ENCODE measurements around the gene PTH2R. TPM values are rescaled to one million over a fixed set of nuclear protein-coding genes. Genes with fewer than 3 reads are reported as not detected.
"Not testable (repeated sequence)": the region's sequence is repeated elsewhere in the genome, so short reads cannot be mapped to it uniquely, and the experiment has no call there.

The PTH2R gene
- total and polyA plus RNA-seq, 2 of the 13 experiments (the other 11 are each of a cell fraction or from before 2014, with no cell fraction given) = 0.04 TPM; not detected in 1

- Histone ChIP-seq H2AFZ (ENCODE audit: low read length) (no peak overlapping the region), H3K4me2 (ENCODE audit: low read depth, low read length) (no peak overlapping the region), H3K27me3 (ENCODE audit: control insufficient read depth in 1 of 2, insufficient read depth in 2 of 2, low read length in 2 of 2) (no peaks in the 10 kb centered on the region), H3K9me3 (ENCODE audit: low read length) (no peaks in the 10 kb centered on the region), H3K27ac (ENCODE audit: extremely low read length, insufficient read depth, low read length) (no peak overlapping the region), H4K20me1 (ENCODE audit: insufficient read depth, low read length) (no peaks in the 10 kb centered on the region), H3K4me1 (ENCODE audit: insufficient read depth, low read length) (no peaks in the 10 kb centered on the region), H3K9ac (ENCODE audit: insufficient read depth, low read depth, low read length) (no peak overlapping the region), H3K79me2 (ENCODE audit: insufficient read depth, low read length) (no peaks in the 10 kb centered on the region), H3K4me3 (replicated peaks in 1 of 3; ENCODE audit: insufficient read depth in 1 of 3, low read depth in 2 of 3, low read length in 3 of 3) (no peak overlapping the region), H3K36me3 (replicated peaks in 1 of 2; ENCODE audit: control insufficient read depth in 1 of 2, insufficient read depth in 2 of 2, low read length in 2 of 2) (no peaks in the 10 kb centered on the region)
- ATAC-seq = no peak
- in situ Hi-C loops (cut with HindIII; ENCODE audit: extremely low pct_ligation_motif_present, low pct_unique_long_range_greater_than_20kb) = no loop called here
- intact Hi-C loops (cut with micrococcal nuclease; ENCODE audit: unreplicated experiment) = no loop called here
- TF ChIP-seq SMAD3 (CRISPR knock-in tag; IDR thresholded peaks at IDR 0.05) (no peak), ZNF343 (CRISPR knock-in tag; IDR thresholded peaks at IDR 0.05) (no peak), ZC3H4 (CRISPR knock-in tag; IDR thresholded peaks at IDR 0.05; ENCODE audit: borderline replicate concordance) (no peak)
- FAIRE-seq = no peak
- POLR2A ChIA-PET = no interaction called here
- no peak for DNase-seq (ENCODE audit: low spot score)
- no TSS peak for BruUV-seq (replicated peaks)
- CTCF ChIA-PET (ENCODE audit: low intra/inter-chr PET ratio, low total read pairs) = no interaction called here
- WGBS (ENCODE audit: low lambda C conversion rate) = 9% methylated on average over 5 of the region's 5 CpGs
Observed at GRCh38 chr2:208479342-208479741, 72.8 kb downstream of the PTH2R start.

GRCh38 chr2:208481945-208482344 is 75.4 kb downstream of the PTH2R start:
- ATAC-seq; CTCF ChIA-PET (ENCODE audit: low intra/inter-chr PET ratio, low total read pairs); POLR2A ChIA-PET; H3K36me3 ChIP-seq (replicated peaks in 1 of 2; ENCODE audit: control insufficient read depth in 1 of 2, insufficient read depth in 2 of 2, low read length in 2 of 2); H4K20me1 ChIP-seq (ENCODE audit: insufficient read depth, low read length); H3K27me3 ChIP-seq (ENCODE audit: control insufficient read depth in 1 of 2, insufficient read depth in 2 of 2, low read length in 2 of 2); BruUV-seq (replicated peaks); H2AFZ ChIP-seq (ENCODE audit: low read length); H3K4me1 ChIP-seq (ENCODE audit: insufficient read depth, low read length); H3K27ac ChIP-seq (ENCODE audit: extremely low read length, insufficient read depth, low read length); H3K4me2 ChIP-seq (ENCODE audit: low read depth, low read length); intact Hi-C loops (cut with micrococcal nuclease; ENCODE audit: unreplicated experiment); FAIRE-seq; H3K9ac ChIP-seq (ENCODE audit: insufficient read depth, low read depth, low read length); DNase-seq (ENCODE audit: low spot score); H3K9me3 ChIP-seq (ENCODE audit: low read length); in situ Hi-C loops (cut with HindIII; ENCODE audit: extremely low pct_ligation_motif_present, low pct_unique_long_range_greater_than_20kb); H3K79me2 ChIP-seq (ENCODE audit: insufficient read depth, low read length); H3K4me3 ChIP-seq (replicated peaks in 1 of 3; ENCODE audit: insufficient read depth in 1 of 3, low read depth in 2 of 3, low read length in 3 of 3): not testable (repeated sequence)
- TF ChIP-seq MAFK (conservative IDR thresholded peaks at IDR 0.05 in 1 of 2, IDR thresholded peaks at IDR 0.05 in 1 of 2; ENCODE audit: low read length in 2 of 2) (peak; percentile 95 to 97), MAFF (IDR thresholded peaks at IDR 0.05; ENCODE audit: low read depth, low read length) (peak; percentile 95)
- 0% methylated on average over 5 of the region's 5 CpGs for WGBS (ENCODE audit: low lambda C conversion rate)

- ATAC-seq; H3K27ac ChIP-seq (ENCODE audit: extremely low read length, insufficient read depth, low read length); CTCF ChIA-PET (ENCODE audit: low intra/inter-chr PET ratio, low total read pairs); H3K4me1 ChIP-seq (ENCODE audit: insufficient read depth, low read length); H4K20me1 ChIP-seq (ENCODE audit: insufficient read depth, low read length); H3K4me2 ChIP-seq (ENCODE audit: low read depth, low read length); in situ Hi-C loops (cut with HindIII; ENCODE audit: extremely low pct_ligation_motif_present, low pct_unique_long_range_greater_than_20kb); H3K4me3 ChIP-seq (replicated peaks in 1 of 3; ENCODE audit: insufficient read depth in 1 of 3, low read depth in 2 of 3, low read length in 3 of 3); DNase-seq (ENCODE audit: low spot score); H3K27me3 ChIP-seq (ENCODE audit: control insufficient read depth in 1 of 2, insufficient read depth in 2 of 2, low read length in 2 of 2); H3K9me3 ChIP-seq (ENCODE audit: low read length); FAIRE-seq; POLR2A ChIA-PET; H3K36me3 ChIP-seq (replicated peaks in 1 of 2; ENCODE audit: control insufficient read depth in 1 of 2, insufficient read depth in 2 of 2, low read length in 2 of 2); H2AFZ ChIP-seq (ENCODE audit: low read length); BruUV-seq (replicated peaks); H3K9ac ChIP-seq (ENCODE audit: insufficient read depth, low read depth, low read length); intact Hi-C loops (cut with micrococcal nuclease; ENCODE audit: unreplicated experiment); H3K79me2 ChIP-seq (ENCODE audit: insufficient read depth, low read length): not testable (repeated sequence)
- 6% methylated on average over 7 of the region's 8 CpGs for whole genome bisulfite sequencing (ENCODE audit: low lambda C conversion rate)
Observed at GRCh38 chr2:208482453-208483015, 75.9 kb downstream of the PTH2R start.

Measured in HepG2 (cell line).